Measurements from ENCODE around the gene LRIT1.

Gene LRIT1

GRCh38 chr10:84201682-84202081, 39.7 kb downstream of the LRIT1 start:
- Histone ChIP-seq H3K9ac (ENCODE audit: low read length) (no peak overlapping the region), H3K4me3 (ENCODE audit: low read depth, low read length, poor library complexity, severe bottlenecking) (no peak overlapping the region), H3K27ac (ENCODE audit: low read depth, low read length, poor library complexity, severe bottlenecking) (no peak overlapping the region), H3K27me3 (ENCODE audit: insufficient read depth, low read length) (0 out of 2 replicates have a peak, but pooled peaks cover 4% of the 10 kb centered on the region), H3K9me2 (ENCODE audit: low read depth, low read length) (no peaks in the 10 kb centered on the region), H4K20me1 (ENCODE audit: insufficient read depth, low read length) (no peaks in the 10 kb centered on the region), H2AFZ (ENCODE audit: low read length) (no peak overlapping the region), H3K9me3 (ENCODE audit: low read length) (no peaks in the 10 kb centered on the region), H3K36me3 (ENCODE audit: insufficient read depth, low read length) (no peaks in the 10 kb centered on the region), H3K4me1 (ENCODE audit: insufficient read depth, low read length, severe bottlenecking) (no peaks in the 10 kb centered on the region), H3K4me2 (ENCODE audit: low read length) (no peak overlapping the region), H3K79me2 (ENCODE audit: insufficient read depth, low read length) (no peaks in the 10 kb centered on the region), H3F3A (ENCODE audit: insufficient read depth, low read length) (no peaks in the 10 kb centered on the region)
- TF ChIP-seq CTCF (IDR thresholded peaks at IDR 0.05; ENCODE audit: low read length) (no peak), EZH2 (IDR thresholded peaks at IDR 0.05; ENCODE audit: borderline replicate concordance, low read length) (no peak)

DNA sequence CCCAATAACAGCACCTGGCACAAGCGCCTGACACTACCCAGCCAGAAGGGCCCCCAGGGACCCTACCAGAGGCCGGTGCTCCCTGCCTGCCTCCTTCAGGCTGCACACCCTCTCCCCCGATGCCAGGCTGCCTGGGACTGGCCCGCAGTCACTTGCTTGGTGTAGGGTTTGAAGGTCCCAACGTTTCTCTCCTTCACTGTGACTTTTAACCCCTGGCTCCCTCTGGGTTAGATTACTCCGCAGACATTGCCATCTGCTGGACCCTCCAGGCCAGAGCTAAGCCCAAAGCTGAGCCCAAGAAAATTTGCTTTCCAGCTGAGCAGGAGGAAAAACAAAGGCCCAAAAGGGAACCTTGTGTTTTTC, 40.1 kb downstream of the LRIT1 start:
- Histone ChIP-seq H2AFZ (ENCODE audit: low read length) (no peak overlapping the region), H3K4me2 (ENCODE audit: low read length) (no peak overlapping the region), H3K9ac (ENCODE audit: low read length) (no peak overlapping the region), H3K9me3 (ENCODE audit: low read length) (no peaks in the 10 kb centered on the region), H3K4me1 (ENCODE audit: insufficient read depth, low read length, severe bottlenecking) (no peaks in the 10 kb centered on the region), H3K36me3 (ENCODE audit: insufficient read depth, low read length) (no peaks in the 10 kb centered on the region), H3K4me3 (ENCODE audit: low read depth, low read length, poor library complexity, severe bottlenecking) (no peak overlapping the region), H3K79me2 (ENCODE audit: insufficient read depth, low read length) (no peaks in the 10 kb centered on the region), H3K27ac (ENCODE audit: low read depth, low read length, poor library complexity, severe bottlenecking) (no peak overlapping the region), H3K27me3 (ENCODE audit: insufficient read depth, low read length) (0 out of 2 replicates have a peak, but pooled peaks cover 4% of the 10 kb centered on the region), H3K9me2 (ENCODE audit: low read depth, low read length) (no peaks in the 10 kb centered on the region), H3F3A (ENCODE audit: insufficient read depth, low read length) (no peaks in the 10 kb centered on the region), H4K20me1 (ENCODE audit: insufficient read depth, low read length) (no peaks in the 10 kb centered on the region)
- peak; percentile 44; the same call in 1 of the 2 replicates for TF ChIP-seq CTCF (IDR thresholded peaks at IDR 0.05; ENCODE audit: low read length)
- no peak for TF ChIP-seq EZH2 (IDR thresholded peaks at IDR 0.05; ENCODE audit: borderline replicate concordance, low read length)

GRCh38 chr10:84200537-84201243, 40.7 kb downstream of the LRIT1 start:
- H3K4me1 ChIP-seq (ENCODE audit: insufficient read depth, low read length, severe bottlenecking) = no peaks in the 10 kb centered on the region
- H3K27ac ChIP-seq (ENCODE audit: low read depth, low read length, poor library complexity, severe bottlenecking) = no peak overlapping the region
- H3K9me3 ChIP-seq (ENCODE audit: low read length) = no peaks in the 10 kb centered on the region
- no peak overlapping the region for H3K4me2 ChIP-seq (ENCODE audit: low read length)
- no peaks in the 10 kb centered on the region for H4K20me1 ChIP-seq (ENCODE audit: insufficient read depth, low read length)
- TF ChIP-seq EZH2 (IDR thresholded peaks at IDR 0.05; ENCODE audit: borderline replicate concordance, low read length) = no peak
- TF ChIP-seq CTCF (IDR thresholded peaks at IDR 0.05; ENCODE audit: low read length) = no peak
- H3K9ac ChIP-seq (ENCODE audit: low read length) = no peak overlapping the region
- 0 out of 2 replicates have a peak, but pooled peaks cover 4% of the 10 kb centered on the region for H3K27me3 ChIP-seq (ENCODE audit: insufficient read depth, low read length)
- no peaks in the 10 kb centered on the region for H3K9me2 ChIP-seq (ENCODE audit: low read depth, low read length)
- no peaks in the 10 kb centered on the region for H3F3A ChIP-seq (ENCODE audit: insufficient read depth, low read length)
- H3K4me3 ChIP-seq (ENCODE audit: low read depth, low read length, poor library complexity, severe bottlenecking) = no peak overlapping the region
- H3K79me2 ChIP-seq (ENCODE audit: insufficient read depth, low read length) = no peaks in the 10 kb centered on the region
- H3K36me3 ChIP-seq (ENCODE audit: insufficient read depth, low read length) = no peaks in the 10 kb centered on the region
- H2AFZ ChIP-seq (ENCODE audit: low read length) = no peak overlapping the region
